GM21447 (cell line): ENCODE data around the gene NCK2.
A peak's percentile ranks its signal among the peaks of the same experiment; 100 is the strongest.
"Not testable (repeated sequence)": the region's sequence is repeated elsewhere in the genome, so short reads cannot be mapped to it uniquely, and the experiment has no call there.

Experiments
- ATAC-seq: cut with Tn5 transposase; IDR thresholded peaks from one replicate; pipeline ENCODE4 v1.9.1; 2021; ENCODE audit not compliant: unreplicated experiment

Gene NCK2

DNA sequence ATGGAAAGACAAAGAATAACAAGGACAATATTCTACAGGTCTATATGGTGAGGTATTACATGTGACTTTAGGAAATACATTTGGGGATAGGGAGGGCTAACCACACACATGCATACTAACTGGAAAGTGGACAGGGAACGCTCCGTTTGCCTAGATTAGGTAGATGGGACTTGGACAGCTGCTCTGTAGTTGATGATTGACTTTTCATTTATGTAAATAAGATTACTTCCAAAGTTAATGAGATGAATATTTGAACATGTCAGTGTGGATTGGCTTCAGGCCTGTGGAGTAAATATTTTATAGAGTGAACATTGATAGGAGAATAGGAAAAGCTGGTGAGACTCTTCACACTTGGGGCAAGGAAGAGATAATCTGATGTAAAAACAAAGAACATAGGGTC, 142.0 kb downstream of the NCK2 start:
- ATAC-seq, result no peak

DNA sequence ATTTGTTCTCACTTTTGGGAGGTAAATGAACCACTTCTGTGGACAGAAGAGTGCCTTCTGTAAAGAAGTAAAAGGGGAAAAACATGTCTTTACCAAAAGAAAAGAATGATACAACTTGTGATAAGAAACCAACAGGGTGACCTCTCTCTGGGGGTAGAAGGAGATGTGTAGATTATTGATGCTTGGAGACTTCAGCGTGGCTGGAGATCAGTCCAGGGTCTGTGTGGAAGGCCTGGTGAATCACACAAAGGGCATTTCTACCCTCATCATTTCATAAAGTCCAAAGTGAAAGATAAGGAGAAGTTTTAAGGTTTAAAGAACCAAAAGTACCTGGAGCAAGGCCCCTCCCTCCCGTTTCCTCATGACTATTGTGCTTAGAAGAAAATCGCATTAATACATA, 142.5 kb downstream of the NCK2 start:
- ATAC-seq, result no peak

DNA sequence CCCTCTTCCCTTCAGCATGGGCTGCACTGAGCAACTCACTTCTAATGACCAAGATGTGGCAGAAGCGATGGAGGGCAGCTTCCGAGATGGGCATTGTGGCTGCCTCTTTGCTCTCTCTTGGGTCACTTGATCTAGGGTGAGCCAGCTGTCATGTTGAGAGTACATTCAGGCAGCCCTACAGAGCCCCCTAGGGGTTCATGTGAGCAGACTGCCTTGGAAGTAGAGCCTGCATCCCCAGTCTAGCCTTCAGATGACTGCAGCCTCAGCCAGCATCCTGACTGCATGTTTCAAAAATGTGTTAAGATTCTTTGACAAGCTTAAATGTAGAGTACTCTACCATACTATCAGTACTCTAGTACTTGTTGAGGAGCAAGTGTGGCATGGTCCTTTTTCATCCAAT, 143.9 kb downstream of the NCK2 start:
- ATAC-seq, result no peak

DNA sequence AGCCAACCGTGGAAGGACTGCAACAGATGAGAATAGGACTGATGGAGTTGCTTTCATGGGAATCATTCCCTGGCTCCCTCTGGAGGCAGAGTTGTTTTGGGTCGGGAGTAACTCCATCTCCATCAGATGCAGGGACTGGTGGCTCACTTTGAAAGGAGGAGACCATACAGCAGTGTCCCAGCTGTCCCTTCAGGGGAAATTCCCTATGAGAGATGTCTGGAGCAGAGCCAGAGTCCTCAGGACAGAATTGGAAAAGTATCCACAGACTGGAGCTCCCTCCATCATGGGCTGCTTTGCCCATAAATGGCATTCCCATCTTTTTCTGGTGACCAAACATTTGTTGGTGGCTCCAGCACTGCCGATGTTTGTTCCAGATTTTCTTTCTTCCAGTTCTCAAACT, 144.3 kb downstream of the NCK2 start:
- no peak for ATAC-seq

DNA sequence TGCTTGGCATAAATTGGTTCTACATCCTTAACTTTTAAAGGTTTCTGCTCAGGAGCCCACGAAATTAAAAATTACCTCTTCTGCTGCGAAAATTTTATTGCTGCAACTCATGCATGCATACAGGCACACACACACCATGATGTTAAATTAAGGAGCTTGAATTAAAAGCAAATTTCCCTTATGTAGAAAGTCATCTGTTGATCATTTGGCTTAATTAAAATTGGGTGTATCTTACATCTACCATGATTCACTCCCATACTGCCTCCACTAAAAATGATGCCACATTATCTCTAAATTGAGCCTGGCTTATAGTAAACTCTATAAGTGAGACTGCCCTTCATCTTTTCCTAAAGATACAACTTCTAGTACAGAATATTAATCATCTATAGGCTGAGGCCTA, 145.4 kb downstream of the NCK2 start:
- no peak for ATAC-seq

DNA sequence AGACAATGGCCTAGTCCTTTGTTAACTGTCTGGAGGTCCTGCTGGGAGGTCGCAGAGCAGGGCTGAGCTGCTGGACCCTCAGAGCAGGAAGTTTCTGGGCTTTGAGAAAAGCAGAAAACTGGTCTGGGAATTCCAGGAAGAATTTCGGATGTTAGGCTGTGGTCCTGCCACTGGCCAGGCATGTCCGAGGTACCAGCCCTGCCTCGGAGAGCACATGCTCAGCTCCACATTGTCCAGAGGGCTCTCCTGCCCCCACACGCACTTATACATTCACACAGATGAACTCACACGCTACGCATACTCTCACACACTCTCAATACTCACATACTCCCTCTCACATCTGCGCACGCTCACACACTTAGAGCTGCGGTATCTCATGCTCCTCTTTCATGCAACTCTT, 146.1 kb downstream of the NCK2 start:
- no peak for ATAC-seq

DNA sequence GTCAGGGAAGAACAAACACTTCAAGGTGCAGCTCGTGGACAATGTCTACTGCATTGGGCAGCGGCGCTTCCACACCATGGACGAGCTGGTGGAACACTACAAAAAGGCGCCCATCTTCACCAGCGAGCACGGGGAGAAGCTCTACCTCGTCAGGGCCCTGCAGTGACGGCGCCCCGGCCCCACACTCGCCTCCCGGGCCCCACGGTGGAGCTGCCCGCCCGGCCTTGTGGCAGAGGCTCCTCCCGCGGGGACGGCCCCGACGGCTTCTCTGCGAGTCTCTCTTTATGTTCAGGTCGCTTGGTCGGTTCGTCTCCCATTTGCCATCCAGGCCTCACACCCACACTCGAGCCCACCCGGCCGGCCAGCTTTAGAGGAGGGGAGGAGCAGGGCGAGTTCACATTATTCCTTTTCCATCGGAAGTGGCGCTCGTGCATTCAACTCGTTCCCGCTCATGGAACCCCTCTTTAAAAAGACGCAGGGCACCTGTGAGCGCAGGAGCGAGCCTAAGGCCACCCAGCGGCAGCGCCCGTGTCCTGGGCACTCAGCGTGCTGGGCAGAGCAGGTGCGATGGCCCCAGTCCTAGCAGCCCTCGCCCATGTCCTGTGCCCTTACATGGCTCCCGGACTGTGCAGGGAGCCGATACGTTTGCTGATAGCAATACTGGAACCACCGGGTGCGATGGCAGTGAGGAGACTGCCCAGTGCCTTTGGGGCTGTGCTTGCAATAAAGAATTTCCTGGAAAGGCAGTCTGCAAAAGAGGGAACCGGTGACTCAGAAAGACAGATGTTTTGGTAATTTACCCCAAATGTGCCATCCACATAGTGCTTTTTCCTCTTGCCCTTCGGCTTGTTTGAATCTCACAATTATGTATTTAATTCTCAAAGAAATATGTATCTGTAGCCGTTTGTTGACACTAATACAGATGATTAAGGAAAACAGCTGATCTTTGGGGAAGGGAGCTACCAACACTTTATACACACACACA, 148.6 kb downstream of the NCK2 start:
- no peak for ATAC-seq

DNA sequence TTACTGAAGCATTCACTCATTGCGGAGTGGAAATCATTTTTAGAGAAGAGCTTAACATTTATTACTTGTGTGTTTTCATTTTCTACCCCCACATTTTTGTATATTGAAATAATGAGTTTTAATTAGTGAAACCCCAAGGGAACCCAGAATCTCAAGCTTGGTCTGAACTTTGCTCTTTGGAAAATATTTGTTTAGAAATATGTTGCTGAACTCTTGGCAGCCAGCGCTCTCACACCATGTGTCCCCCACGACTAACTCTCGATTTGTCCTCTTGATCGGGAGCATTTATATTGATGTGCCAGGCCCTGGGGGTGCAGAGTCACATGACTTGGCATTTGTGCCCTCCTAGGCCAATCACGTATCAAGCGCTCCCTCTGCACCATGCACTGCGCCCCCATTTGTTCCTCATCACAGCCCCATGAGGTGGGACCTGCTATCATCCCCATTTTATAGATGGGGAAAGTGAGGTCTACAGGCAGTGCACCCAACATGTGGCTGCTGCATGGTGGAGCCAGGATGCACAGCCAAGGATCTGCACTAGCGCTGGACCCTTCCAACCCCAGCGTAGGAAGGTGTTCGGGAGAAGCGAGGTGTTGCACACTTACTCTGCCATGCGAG, 149.7 kb downstream of the NCK2 start:
- no peak for ATAC-seq

DNA sequence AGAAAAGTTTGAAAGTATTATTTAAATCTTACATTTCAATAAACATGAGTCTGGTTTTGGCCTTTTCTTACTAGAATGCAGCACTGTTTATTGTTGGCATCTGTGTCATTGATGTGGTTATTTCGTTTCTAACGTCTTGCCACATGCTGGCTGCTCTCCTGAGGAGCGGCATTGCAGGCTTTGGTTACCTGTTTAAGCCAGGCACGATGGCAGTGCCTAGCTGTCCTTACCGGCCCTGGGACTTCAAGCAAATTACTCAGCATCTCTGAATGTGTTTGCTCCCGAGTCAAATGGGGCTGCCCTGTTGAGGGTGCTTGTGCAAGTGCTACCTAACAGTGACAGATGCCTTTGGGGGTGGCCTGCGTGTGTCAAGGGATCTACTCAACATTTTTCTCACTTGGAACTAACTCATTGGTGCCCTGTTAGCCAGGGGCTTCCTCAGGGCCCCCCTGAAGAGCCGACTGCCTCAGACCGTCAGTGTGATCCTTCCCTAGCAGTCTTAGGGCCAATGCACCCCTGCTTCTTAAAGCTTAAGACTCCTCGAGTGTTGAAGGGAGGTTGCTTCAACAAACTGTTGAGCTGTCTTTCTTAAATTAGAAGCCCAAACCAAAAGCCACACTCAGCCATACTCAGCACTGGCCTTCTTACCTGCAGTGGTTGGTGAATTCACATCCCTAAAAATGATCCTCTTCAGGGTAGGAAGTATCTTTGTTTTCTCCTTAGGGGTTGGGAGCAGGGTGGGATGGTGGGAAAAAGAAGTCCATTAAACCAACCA, 151.5 kb downstream of the NCK2 start:
- no peak for ATAC-seq

DNA sequence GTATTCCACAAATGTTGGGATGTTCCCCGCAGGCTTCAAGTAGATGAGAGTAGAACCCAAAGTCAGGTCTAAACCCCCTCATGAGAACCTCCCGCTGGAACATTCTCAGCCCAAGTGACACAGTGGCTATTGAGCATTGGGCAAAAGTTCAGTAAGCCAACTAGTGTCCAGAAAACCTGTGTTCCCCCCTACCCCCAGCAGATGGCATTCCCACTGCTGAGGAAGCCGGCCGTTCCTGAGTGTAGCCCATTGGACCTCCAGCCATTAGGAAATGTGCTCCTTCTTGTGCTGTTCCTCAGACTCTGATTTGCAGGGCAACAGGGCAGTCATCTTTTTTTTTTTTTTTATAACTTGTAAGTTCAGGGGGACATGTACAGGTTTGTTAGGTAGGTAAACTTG, 152.1 kb downstream of the NCK2 start:
- ATAC-seq, result no peak

DNA sequence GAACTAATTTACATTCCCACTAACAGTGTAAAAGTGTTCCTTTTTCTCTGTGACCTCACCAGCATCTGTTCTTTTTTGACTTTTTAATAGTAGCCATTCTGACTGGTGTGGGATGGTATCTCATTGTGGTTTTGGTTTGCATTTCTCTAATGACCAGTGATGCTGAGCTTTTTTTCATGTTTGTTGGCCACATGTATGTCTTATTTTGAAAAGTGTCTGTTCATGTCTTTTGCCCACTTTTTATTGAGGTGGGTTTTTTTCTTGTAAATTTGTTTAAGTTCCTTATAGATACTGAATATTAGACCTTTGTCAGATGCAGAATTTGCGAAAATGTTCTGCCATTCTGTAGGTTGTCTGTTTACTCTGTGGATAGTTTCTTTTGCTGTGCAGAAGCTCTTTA, 153.0 kb downstream of the NCK2 start:
- ATAC-seq, result not testable (repeated sequence)

DNA sequence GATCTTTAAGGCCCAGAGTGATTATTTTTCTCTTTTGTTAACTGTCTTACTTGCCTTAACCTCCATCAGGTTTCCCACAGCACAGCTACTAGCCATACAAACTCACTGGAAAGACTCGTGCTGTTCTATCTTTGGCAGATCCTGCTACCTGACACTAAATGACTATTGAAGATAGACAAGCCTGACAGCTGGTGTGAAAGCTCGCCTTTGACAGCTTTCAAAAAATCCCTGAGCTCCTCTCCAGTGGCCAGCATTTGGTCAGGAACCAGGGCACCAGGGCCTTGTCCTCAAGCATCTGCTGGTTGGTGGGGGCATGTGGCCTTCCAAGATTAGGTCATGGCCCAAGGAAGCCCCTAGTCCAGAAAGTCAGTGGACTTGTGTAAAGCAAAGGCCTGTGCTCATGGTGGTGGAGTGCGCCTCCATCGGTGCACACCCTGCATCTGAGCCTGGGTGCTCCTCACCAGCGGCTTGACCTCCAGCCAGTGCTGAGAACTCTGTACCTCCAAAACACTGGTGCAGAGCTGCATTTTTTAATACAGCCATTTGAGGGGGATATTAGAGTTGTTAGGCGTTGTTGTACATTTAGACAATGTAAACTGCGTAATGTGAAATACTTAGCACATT, 158.5 kb downstream of the NCK2 start:
- no peak for ATAC-seq

DNA sequence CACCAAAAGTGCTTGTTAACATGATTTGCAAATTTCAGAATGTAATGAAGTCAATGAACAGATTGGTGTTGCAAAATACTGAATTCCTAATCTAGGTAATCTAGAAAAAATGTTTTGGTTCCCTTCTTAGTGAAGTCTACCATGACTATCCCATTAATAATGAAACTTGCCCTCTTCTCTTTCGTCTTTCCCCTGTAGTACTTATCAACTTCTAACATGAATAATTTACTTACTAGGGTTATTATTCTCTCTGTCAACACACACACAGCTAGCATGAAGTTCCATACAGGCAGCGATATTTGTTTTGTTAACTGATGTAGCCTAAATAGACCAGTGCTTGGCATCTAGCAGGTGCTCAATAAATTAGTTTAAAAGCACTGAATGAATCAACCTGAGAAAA, 160.2 kb downstream of the NCK2 start:
- ATAC-seq, result peak; percentile 92

DNA sequence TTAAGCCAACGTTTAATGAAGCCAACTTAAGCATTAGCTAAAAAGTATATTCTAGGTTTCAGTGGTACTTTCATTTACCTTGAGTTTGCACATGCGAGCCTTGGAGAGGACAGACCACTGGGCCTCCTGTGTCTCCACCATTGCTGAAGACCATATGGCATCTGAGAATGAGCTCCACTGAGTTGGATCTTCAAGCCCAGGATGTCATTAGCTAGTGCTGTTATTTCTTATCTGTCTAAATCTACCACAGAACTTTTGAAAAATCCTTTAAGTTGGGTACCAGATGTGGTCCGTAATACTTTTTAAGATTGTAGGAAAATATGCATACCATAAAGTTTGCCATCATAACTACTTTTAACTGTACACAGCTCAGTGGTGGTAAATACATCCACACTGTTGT, 161.8 kb downstream of the NCK2 start:
- ATAC-seq, result no peak

DNA sequence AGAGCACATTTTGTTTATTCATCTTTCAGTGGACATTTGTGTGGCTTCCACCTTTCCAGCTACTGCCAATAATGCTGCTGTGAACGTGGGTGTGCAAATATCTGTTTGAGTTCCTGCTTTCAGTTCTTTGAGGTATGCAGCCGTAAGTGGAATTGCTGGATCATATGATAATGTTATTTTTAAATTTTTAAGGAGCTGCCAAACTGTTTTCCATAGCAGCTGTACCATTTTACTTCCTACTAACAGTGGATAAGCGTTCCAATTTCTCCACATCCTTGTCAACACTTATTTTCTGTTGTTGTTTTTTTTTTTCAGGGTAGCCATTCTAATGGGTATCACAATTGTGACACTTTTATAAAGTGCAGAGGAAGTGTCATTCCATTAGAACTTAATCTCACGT, 162.5 kb downstream of the NCK2 start:
- no peak for ATAC-seq

DNA sequence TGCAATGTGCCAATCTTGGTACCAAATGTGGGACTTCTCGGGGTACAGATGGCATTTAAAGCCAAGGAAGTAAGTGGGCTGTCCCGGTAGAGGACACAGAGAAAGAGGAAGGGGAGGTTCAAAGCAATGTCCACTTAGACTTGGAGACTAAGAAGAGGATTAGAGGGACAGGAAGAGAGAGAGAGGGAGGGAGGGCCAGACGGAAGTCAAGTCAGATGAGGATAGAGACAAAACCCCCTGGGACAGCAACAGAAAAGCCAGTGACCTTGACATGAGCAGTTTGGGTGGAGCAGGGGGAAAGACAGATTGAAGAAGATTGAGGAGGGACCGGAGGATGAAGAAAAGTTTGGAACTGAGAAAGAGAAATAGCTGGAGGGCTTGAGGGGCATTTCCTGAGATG, 164.5 kb downstream of the NCK2 start:
- no peak for ATAC-seq

DNA sequence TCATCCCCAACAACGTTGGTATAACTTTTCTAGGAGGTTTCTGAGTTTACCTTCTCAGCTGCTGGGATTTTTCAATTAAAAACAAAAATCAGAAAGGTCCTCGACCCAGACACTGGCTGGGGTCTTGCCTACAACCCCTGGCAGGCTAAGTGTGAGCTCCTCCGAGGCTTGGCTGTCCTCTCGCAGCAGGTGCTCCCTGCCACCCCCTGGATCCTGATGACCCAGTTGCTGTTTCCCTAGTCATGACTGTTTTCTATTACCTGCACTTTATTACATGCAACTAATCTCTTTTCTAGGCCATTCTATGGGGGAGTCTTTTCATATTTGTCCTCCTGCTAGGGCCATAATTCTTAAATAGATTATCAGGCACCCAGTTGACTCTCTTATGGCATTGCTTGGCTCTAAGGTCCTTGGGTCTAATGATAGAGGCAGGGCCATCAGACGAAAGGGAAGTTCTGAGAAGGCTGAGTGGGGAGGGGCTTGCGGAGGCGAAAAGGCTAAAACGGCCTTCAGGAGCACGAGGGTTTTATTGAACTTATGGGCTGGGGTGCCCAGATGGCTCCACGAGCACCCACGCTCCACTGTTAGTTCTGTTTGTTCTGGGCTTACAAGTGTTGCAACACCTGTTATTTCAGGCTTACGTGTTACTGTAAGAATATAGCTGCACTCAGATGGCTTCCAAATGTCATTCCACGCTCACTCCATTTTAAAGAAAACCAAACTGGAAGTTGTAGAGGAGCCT, 166.0 kb downstream of the NCK2 start:
- no peak for ATAC-seq

DNA sequence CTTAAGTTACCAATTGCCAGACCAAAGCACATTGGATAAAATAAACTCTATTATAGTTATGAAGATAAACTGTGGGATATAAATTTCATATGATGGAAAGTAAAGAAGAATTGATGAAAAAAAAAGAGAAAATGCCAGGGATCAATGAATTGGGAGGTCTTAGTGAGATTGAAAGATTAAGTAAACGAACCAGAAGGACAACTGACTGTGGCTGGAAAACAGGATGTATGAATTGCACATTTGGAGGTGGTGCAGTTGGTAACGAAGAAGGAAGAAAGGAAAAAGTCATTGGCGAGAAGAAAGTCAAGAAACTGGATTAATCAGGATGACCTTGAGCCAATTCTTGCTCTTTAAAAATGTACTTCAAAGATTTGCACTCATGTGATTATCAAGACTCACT, 166.7 kb downstream of the NCK2 start:
- no peak for ATAC-seq

DNA sequence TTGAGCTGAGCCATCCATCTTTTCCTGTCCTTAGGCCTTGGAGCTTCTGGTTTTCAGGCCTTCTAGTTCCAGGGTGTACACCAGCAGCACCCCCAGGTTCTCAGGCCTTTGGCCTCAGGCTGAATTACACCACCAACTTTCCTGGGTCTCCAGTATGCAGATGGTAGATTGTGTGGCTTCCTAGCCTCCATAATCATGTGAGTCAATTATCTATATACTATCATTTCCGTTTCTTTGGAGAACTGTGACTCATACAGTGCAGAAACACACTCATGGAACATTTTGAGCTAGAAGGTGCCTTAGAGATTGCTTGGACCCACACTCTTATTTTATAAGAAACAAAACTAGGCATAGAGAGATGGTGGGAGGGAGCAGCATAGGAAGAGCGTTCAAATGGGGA, 167.4 kb downstream of the NCK2 start:
- no peak for ATAC-seq

DNA sequence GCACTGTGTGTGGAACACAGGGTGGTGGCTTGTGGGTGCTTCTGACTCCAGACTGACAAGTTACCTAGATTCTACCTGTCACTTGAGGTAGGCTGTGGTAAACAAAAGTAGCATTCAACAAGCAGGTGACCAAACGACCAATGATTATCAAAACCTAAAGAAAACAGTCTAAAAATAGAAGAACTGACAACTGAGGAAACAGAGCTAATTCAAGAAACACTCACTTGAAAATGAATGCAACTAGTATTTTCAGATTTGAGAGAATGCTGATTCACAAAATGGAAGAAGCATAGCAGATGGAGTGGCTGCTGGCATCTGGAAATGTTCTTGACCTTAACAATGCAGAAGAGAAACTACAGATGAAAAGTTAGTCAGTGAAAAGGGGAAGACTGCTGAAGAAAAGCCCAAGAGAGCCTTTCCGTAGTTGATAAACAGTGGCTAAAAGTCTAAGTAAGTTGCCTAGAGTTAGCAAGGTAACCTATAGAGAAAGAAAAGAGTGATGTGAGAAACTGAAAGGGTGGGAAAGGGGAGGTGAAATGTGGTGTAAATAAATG, 170.4 kb downstream of the NCK2 start:
- peak; percentile 86 for ATAC-seq
